Tibial nerve (tissue), 4 donors: Measurements from ENCODE around the gene CA11. TPM values are rescaled to one million over a fixed set of nuclear protein-coding genes. Genes with fewer than 3 reads are reported as not detected.

ENCODE experiments used
- DNase-seq, 2 donors: peaks; one replicate each; pipeline ENCODE4 v3.0.0-alpha.2; 2019; ENCODE audit warnings: low spot score in 2 of 2
- H3K27ac ChIP-seq, 4 donors: fragments of 200-600 bp; sonication (generic) in 3 of 4; one replicate each; pipeline ENCODE4 v1.5.1; 2017 to 2019; ENCODE audit warnings: mild to moderate bottlenecking in 1 of 4
- H3K27me3 ChIP-seq, 2 donors: fragments of 200-600 bp; sonication (generic) in 1 of 2; one replicate each; pipeline versions ENCODE4 v1.5.1 to v1.6.0; 2017 to 2019
- H3K36me3 ChIP-seq, 3 donors: fragments of 200-600 bp; sonication (generic); one replicate each; pipeline ENCODE4 v1.5.1; 2018 to 2019
- H3K4me1 ChIP-seq, 4 donors: fragments of 200-600 bp; sonication (generic) in 3 of 4; one replicate each; pipeline ENCODE4 v1.5.1; 2017 to 2019
- H3K4me3 ChIP-seq, 4 donors: fragments of 200-600 bp; sonication (generic) in 3 of 4; one replicate each; pipeline ENCODE4 v1.5.1; 2017 to 2019; ENCODE audit warnings: mild to moderate bottlenecking in 1 of 4, moderate library complexity in 1 of 4
- H3K9me3 ChIP-seq, 4 donors: fragments of 200-600 bp; sonication (generic) in 3 of 4; one replicate each; pipeline ENCODE4 v1.5.1; 2017 to 2019
- CTCF ChIP-seq, 5 experiments: fragments of 200-600 bp in 3 of 5; fragments of 450-650 bp in 2 of 5; sonication (generic) in 3 of 5; IDR thresholded peaks; one replicate each; pipeline ENCODE4 v1.5.1; 2016 to 2019; ENCODE audit warnings: antibody characterized with exemption in 5 of 5, mild to moderate bottlenecking in 3 of 5, moderate library complexity in 2 of 5
- EP300 ChIP-seq, 2 donors: sonication (generic); formaldehyde crosslinking; IDR thresholded peaks; one replicate each; pipeline ENCODE4 v1.6.1; 2017; ENCODE audit warnings: antibody characterized with exemption in 2 of 2, mild to moderate bottlenecking in 1 of 2
- POLR2A ChIP-seq, 2 donors: fragments of 450-650 bp; IDR thresholded peaks; one replicate each; pipeline ENCODE4 v1.6.1; 2017; ENCODE audit warnings: antibody characterized with exemption in 2 of 2, mild to moderate bottlenecking in 2 of 2, moderate library complexity in 2 of 2
- WGBS, 2 donors: methylation state at CpG; one replicate each; pipeline ENCODE4 v1.1.5; 2018; 5-methylcytosine and 5-hydroxymethylcytosine counted together
- total RNA-seq, 4 donors: library from RNA; depleted of rRNA; stranded (reverse); fragments of >200 nt; gene quantifications; one replicate each; pipeline ENCODE4 v1.1.0, GENCODE V29; 2016

CA11 gene
- total RNA-seq, 4 donors from 2014 or later, result 3.1 to 5.4 (median 4.0) TPM

- TF ChIP-seq POLR2A (IDR thresholded peaks at IDR 0.05) (no peak), EP300 (IDR thresholded peaks at IDR 0.05) (no peak), CTCF (IDR thresholded peaks at IDR 0.05) (no peak)
- Histone ChIP-seq H3K27ac (peak overlapping the region in 2 of 4 donors; percentile 51 to 73), H3K4me3 (no peak overlapping the region), H3K4me1 (peaks cover 0 to 57% (median 24%) of the 10 kb centered on the region in 4 donors), H3K9me3 (no peaks in the 10 kb centered on the region), H3K27me3 (no peaks in the 10 kb centered on the region), H3K36me3 (peaks cover 0 to 36% (median 13%) of the 10 kb centered on the region in 3 donors)
- no peak for DNase-seq
- 74 to 83% methylated on average over 12 to 16 of the region's 16 CpGs for WGBS, 2 donors
Measured at GRCh38 chr19:48616041-48616436, 29.9 kb downstream of the CA11 start.

- 43 to 54% methylated on average over 17 to 19 of the region's 19 CpGs for WGBS, 2 donors
- no peak for DNase-seq
- H3K27ac ChIP-seq, result peak overlapping the region in 2 of 4 donors; percentile 51 to 73
- no peak for TF ChIP-seq EP300 (IDR thresholded peaks at IDR 0.05)
- TF ChIP-seq POLR2A (IDR thresholded peaks at IDR 0.05), result no peak
- TF ChIP-seq CTCF (IDR thresholded peaks at IDR 0.05), result no peak
- peaks cover 0 to 53% (median 24%) of the 10 kb centered on the region in 4 donors for H3K4me1 ChIP-seq
- no peak overlapping the region for H3K4me3 ChIP-seq
- peaks cover 0 to 33% (median 13%) of the 10 kb centered on the region in 3 donors for H3K36me3 ChIP-seq
- no peaks in the 10 kb centered on the region for H3K27me3 ChIP-seq
- H3K9me3 ChIP-seq, result no peaks in the 10 kb centered on the region
Measured at GRCh38 chr19:48615231-48616040, 30.6 kb downstream of the CA11 start.

- H3K36me3 ChIP-seq, result peaks cover 0 to 33% (median 13%) of the 10 kb centered on the region in 3 donors
- peaks cover 0 to 45% (median 18%) of the 10 kb centered on the region in 4 donors for H3K4me1 ChIP-seq
- H3K27me3 ChIP-seq, result no peaks in the 10 kb centered on the region
- H3K4me3 ChIP-seq, result peak within 1 kb of the TSS in 1 of 4 donors; percentile 12
- H3K9me3 ChIP-seq, result no peaks in the 10 kb centered on the region
- 43 to 52% methylated on average over 29 to 30 of the region's 31 CpGs for WGBS, 2 donors
- TF ChIP-seq CTCF (IDR thresholded peaks at IDR 0.05), result no peak
- no peak for TF ChIP-seq EP300 (IDR thresholded peaks at IDR 0.05)
- TF ChIP-seq POLR2A (IDR thresholded peaks at IDR 0.05), result no peak
- DNase-seq, result no peak
- H3K27ac ChIP-seq, result peak within 1 kb of the TSS in 2 of 4 donors; percentile 51 to 73
Measured at GRCh38 chr19:48614436-48615230, 31.4 kb downstream of the CA11 start, which contains the start of gene FAM83E. FAM83E (minus strand) TSS chr19:48615076; CDS start chr19:48613372, 1,704 bp downstream.

GRCh38 chr19:48613852-48614435, 32.0 kb downstream of the CA11 start:
- WGBS, 2 donors, result 74 to 81% methylated on average over 13 of the region's 13 CpGs
- Histone ChIP-seq H3K4me1 (peaks cover 0 to 42% (median 18%) of the 10 kb centered on the region in 4 donors), H3K4me3 (peak overlapping the region in 1 of 4 donors; percentile 12), H3K27me3 (no peaks in the 10 kb centered on the region), H3K36me3 (peaks cover 0 to 33% (median 13%) of the 10 kb centered on the region in 3 donors), H3K9me3 (no peaks in the 10 kb centered on the region), H3K27ac (peak overlapping the region in 2 of 4 donors; percentile 51 to 73)
- TF ChIP-seq POLR2A (IDR thresholded peaks at IDR 0.05) (no peak), CTCF (IDR thresholded peaks at IDR 0.05) (no peak), EP300 (IDR thresholded peaks at IDR 0.05) (no peak)
- DNase-seq, result no peak
